AG10803 (cell line): Measurements from ENCODE around the gene VSX1.

ENCODE experiments used
- DNase-seq: peaks from one replicate; pipeline ENCODE4 v3.0.0; 2010; ENCODE audit warnings: low read depth
- H3K4me3 ChIP-seq: 2 replicates; pipeline ENCODE4 v1.5.1; 2011; ENCODE audit warnings: mild to moderate bottlenecking, low read length, control low read depth
- TF ChIP-seq, protein P1 (sequence below): conservative IDR thresholded peaks from 2 replicates; pipeline ENCODE4 v1.5.1; 2011; ENCODE audit warnings: mild to moderate bottlenecking, low read length, control low read depth, inconsistent platforms

VSX1 gene

DNA sequence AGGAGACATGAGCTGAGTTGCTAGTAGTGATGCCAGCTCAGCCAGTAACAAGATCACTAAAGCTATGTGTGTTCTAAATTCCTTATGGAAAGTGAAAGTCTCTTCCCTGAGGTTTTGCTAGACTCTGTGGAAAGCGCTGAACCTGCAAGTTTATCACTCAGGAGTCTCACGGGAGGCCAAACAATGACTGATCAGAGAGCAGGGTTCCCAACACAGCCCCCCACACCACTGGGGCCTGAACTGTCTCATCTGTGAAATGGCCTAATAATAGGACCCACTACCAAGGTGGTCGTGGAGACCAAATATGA is 43.9 kb downstream of the VSX1 start:
- no peak for DNase-seq
- H3K4me3 ChIP-seq = no peak overlapping the region
- TF ChIP-seq, protein P1, sequence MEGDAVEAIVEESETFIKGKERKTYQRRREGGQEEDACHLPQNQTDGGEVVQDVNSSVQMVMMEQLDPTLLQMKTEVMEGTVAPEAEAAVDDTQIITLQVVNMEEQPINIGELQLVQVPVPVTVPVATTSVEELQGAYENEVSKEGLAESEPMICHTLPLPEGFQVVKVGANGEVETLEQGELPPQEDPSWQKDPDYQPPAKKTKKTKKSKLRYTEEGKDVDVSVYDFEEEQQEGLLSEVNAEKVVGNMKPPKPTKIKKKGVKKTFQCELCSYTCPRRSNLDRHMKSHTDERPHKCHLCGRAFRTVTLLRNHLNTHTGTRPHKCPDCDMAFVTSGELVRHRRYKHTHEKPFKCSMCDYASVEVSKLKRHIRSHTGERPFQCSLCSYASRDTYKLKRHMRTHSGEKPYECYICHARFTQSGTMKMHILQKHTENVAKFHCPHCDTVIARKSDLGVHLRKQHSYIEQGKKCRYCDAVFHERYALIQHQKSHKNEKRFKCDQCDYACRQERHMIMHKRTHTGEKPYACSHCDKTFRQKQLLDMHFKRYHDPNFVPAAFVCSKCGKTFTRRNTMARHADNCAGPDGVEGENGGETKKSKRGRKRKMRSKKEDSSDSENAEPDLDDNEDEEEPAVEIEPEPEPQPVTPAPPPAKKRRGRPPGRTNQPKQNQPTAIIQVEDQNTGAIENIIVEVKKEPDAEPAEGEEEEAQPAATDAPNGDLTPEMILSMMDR = no peak

DNA sequence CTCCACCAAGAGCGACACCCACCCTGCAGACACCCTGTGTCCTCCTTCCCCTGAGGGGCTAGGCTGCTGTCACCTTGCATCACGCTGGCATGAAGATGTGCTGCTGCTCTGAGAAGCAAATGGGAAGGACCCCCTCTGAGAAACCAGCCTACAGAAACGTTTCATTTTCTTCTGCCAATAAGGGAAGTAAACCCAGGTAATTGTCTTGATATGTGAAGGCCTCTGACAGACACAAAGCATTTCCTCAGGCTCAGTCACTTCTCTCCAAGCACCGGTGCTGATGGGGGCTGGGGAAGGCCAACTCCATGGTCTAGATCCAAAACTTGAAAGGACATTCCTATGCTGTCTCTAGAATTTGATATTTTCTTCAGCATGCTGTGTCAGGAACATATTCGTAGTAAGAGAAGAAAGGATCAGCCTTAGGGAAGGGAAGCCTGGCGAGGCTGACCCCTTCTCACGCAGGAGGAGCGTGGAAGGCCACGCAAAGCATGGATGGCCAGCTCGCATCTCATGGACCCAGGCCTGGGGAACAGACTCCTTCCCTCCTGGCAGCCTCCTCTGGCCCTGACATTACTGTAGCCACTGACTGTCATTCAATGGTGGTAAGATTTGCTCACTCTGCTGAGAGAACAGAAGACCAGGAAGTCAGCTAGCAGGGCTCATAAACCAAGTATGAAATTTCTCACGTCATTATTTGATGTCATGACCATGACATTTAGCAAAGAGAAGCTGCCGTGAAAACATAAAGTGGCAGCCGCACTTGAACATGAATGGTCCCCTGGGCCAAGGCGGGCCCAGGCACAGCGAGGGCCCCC is 44.4 kb downstream of the VSX1 start:
- no peak for DNase-seq
- TF ChIP-seq, protein P1 = no peak
- no peak overlapping the region for H3K4me3 ChIP-seq

DNA sequence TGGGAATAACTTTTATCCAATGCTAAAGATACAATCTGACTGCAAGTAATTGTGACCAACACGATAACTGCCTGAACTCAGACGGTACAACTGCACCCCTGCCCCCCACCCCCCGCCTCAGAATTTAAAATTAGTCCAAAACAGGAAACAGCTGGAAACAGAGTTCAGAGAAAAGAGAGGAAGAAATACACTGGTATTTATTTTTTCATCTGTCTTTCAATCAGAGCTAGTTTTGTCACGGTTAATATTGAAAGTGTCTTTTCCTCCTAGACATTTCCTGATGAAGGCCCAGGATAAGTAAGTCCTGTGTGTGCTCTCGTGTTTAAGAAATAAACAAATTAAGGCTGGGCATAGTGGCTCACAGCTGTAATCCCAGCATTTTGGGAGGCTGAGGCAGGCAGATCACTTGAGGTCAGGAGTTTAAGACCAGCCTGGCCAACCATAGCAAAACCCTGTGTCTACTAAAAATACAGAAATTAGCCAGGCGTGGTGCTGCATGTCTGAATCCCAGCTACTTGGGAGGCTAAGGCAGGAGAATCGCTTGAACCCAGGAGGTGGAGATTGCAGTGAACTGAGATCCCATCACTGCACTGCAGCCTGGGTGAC is 45.5 kb downstream of the VSX1 start:
- TF ChIP-seq, protein P1 = no peak
- H3K4me3 ChIP-seq = no peak overlapping the region
- DNase-seq = no peak

DNA sequence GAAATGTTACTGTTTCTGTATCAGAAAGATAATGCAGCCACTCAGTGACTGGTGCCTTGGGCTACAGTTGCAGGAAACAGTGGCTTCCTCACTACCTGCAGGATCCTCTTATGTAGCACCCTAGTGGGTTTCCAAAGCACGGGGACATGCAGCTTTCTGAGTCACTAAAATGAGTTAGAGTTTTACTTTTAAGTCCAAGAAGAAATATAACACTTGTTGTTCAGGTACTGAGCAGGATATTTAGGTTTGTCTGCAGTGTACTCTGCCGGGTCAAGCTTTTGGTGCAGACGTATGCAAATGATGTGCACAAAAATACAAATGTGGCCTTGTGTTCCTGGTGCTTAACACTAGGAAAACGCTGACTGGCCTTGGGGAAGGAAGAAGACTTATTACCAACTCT is 46.0 kb downstream of the VSX1 start:
- TF ChIP-seq, protein P1 = no peak
- DNase-seq = no peak
- H3K4me3 ChIP-seq = no peak overlapping the region

DNA sequence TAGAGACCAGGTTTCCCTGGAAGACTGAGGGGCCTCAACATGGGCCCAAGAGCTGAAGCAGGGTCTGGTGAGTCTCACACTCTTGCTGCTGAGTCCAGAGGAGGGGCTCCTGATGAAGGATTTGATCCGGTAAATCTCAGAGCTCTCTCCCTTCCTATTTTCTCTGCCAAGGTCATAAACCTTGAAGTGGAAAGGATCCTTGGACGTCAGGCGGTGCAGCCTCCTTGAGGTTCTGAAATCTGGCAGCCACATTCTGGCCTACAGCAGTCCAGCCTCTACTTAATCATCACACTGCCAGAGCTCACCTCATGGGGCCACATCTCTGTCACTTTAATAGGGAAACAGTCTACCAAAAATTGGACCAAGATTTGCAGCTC is 48.0 kb downstream of the VSX1 start:
- no peak overlapping the region for H3K4me3 ChIP-seq
- DNase-seq = no peak
- TF ChIP-seq, protein P1 = no peak

DNA sequence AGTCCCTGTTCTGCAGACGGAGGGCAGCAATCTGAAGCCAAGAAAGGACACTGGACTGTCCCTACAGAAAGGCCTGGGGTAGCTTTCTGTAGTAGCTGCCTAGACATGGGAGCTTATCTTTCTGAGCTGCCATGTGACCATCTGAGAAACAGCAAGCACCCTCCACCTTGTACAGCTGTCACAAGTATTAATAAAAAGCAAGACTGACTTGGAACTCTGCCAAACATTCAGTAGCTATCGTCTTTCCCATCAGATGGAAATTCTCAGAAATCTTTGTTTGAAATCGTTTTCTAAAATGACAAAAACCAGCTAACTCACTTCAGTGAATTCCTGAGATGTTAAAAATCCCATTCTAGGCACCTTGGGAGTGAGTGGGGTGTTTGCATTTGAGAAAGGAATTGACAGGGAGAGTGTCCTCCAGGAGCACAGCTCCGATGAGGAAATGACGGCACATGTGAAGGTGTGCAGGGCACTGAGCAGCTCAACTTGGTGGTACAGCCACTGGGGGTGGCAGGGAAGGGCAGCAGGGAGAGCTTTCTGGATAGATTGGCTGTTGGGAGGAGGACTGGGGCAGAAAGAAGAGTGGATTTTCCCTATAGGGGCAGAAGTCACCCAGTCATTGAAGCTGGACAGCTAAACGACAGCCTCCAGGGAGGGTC is 48.5 kb downstream of the VSX1 start:
- no peak for DNase-seq
- no peak overlapping the region for H3K4me3 ChIP-seq
- TF ChIP-seq, protein P1 = no peak
